Activated CD4-positive, alpha-beta T cell treated with anti-CD3 and anti-CD28 coated beads, Interleukin-2, amount 50 U/mL, for 1 hour (primary cell): ENCODE results near the gene NDUFS4.
"Not testable (repeated sequence)": the region's sequence is repeated elsewhere in the genome, so short reads cannot be mapped to it uniquely, and the experiment has no call there.

Experiments
- DNase-seq: peaks from one replicate; pipeline ENCODE4 v3.0.0-alpha.2; 2020

Gene NDUFS4

GRCh38 chr5:53674121-53674520 is 113.7 kb downstream of the NDUFS4 start:
- no peak for DNase-seq

GRCh38 chr5:53677632-53678031 is 117.2 kb downstream of the NDUFS4 start:
- no peak for DNase-seq

- DNase-seq, result no peak
Measured at GRCh38 chr5:53678981-53679660, 118.7 kb downstream of the NDUFS4 start.

GRCh38 chr5:53681079-53681478 is 120.6 kb downstream of the NDUFS4 start:
- no peak for DNase-seq

- DNase-seq, result no peak
Measured at GRCh38 chr5:53691014-53691413, 130.6 kb downstream of the NDUFS4 start.

GRCh38 chr5:53694520-53695022 is 134.1 kb downstream of the NDUFS4 start:
- no peak for DNase-seq

GRCh38 chr5:53710405-53710804 is 150.0 kb downstream of the NDUFS4 start:
- DNase-seq, result not testable (repeated sequence)

GRCh38 chr5:53712327-53712726 is 151.9 kb downstream of the NDUFS4 start:
- DNase-seq, result no peak

- DNase-seq, result no peak
Measured at GRCh38 chr5:53713978-53714666, 153.7 kb downstream of the NDUFS4 start.

- DNase-seq, result no peak
Measured at GRCh38 chr5:53714667-53715010, 154.2 kb downstream of the NDUFS4 start.

GRCh38 chr5:53726121-53726520 is 165.7 kb downstream of the NDUFS4 start:
- no peak for DNase-seq

- DNase-seq, result no peak
Measured at GRCh38 chr5:53730943-53731342, 170.5 kb downstream of the NDUFS4 start.
